C1 segment of cervical spinal cord (tissue), 14 donors: ENCODE results near the gene ITCH.
"Not testable (repeated sequence)": the region's sequence is repeated elsewhere in the genome, so short reads cannot be mapped to it uniquely, and the experiment has no call there.

ENCODE experiments used
- DNase-seq, 14 donors: peaks; one replicate each; lab custom pipeline; 2025; lab: John Stamatoyannopoulos, UW

ITCH gene

DNA sequence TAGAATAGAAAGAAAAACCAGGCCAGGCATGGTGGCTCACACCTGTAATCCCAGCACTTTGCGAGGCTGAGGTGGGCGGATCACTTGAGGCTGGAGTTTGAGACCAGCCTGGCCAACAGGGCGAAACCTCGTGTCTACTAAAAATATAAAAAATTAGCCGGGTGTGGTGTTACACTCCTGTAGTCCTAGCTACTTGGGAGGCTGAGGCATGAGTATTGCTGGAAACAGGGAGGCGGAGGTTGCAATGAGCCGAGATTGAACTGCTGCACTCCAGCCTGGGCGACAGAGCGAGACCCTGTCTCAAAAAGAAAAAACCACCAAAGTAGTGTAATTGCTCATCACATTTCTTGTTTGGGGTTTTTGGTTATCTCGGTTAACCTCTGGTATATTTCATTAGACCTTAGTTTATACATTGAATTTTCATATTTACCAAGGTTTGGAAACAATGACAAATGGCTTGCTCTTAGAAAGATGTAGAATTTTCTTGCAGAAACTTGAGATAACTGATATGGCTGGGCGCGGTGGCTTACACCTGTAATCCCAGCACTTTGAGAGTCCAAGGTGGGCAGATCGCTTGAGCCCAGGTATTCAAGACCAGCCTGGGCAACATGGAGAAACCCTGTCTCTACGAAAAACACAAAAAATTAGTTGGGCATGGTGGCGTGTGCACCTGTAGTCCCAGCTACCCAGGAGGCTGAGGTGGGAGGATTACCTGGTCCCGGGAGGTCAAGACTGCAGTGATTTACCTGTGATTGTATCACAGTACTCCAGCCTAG, 14.2 kb downstream of the ITCH start:
- DNase-seq = no peak

DNA sequence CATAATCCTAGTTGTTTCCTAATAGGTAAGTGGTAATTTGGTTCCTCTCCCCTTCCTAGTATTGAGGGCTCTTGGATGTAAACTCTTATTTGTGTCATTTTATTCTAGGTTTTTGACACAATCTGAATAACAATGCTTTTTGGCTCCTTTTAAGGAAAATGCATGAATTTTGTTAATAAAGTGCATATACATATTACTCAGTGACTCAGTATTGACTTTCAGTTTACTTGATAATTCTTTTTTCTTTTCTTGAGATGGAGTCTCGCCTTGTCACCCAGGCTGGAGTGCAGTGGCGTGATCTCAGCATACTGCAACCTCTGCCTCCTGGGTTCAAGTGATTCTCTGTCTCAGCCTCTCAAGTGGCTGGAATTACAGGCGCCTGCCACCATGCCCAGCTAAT, 19.1 kb downstream of the ITCH start:
- DNase-seq = no peak

DNA sequence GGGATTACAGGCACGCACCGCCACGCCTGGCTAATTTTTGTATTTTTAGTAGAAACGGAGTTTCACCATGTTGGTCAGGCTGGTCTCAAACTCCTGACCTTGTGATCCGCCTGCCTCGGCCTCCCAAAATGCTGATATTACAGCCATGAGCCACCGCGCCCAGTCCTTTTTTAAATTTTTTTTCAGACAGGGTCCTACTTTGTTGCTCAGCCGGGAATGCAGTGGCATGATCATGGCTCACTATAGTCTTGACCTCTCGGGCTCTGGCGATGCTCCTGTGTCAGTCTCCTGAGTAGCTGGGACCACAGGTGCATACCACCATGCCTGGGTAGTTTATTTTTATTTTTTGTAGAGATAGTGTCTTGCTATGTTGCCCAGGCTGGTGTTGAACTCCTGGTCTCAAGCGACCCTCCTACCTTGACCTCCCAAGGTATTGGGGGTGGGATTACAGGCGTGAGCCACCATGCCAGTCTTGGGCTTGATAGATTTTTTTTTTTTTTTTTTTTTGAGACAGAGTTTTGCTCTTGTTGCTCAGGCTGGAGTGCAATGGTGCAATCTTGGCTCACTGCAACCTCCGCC, 19.9 kb downstream of the ITCH start:
- not testable (repeated sequence) for DNase-seq

- no peak for DNase-seq
These were observed 22.4 kb downstream of the ITCH start for GRCh38 chr20:34385464-34385863.

DNA sequence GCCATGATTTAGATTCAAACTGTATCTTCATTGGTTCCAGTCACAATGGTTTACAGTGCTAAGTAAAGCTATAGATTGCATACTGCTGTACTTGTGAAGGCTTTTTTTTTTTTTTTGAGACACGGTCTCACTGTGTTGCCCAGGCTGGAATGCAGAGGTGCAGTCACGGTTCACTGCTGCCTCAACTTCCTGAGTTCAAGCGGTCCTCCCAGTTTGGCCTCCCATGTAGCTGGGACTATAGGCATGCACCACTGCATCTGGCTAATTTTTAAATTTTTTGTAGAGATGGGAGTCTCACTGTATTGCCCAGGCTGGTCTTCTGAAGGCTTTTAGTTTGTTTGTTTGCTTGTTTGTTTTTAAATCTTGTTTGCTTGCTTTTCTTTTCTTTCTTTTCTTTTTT, 24.9 kb downstream of the ITCH start:
- DNase-seq = no peak

DNA sequence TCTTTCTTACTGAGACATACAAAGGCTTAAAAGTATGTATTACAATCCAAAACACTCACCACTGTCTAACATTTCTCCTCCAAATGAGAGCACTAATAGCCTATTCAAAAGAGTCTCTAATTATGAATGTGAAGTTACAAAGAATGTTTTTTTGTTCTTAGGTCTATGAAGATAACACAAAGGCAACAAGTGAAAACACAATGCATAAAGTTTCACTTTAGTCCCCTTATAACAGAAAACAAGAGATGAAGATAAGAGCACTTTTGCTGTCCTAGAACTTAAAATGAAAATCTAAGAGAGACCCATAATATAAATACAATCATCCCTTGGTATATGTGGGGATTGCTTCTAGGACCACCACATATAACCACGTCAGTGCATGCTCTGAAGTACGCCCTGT, 25.6 kb downstream of the ITCH start:
- DNase-seq = no peak

- no peak for DNase-seq
These were observed 26.3 kb downstream of the ITCH start for GRCh38 chr20:34389206-34389953.

- no peak for DNase-seq
These were observed 27.0 kb downstream of the ITCH start for GRCh38 chr20:34389954-34390555.

DNA sequence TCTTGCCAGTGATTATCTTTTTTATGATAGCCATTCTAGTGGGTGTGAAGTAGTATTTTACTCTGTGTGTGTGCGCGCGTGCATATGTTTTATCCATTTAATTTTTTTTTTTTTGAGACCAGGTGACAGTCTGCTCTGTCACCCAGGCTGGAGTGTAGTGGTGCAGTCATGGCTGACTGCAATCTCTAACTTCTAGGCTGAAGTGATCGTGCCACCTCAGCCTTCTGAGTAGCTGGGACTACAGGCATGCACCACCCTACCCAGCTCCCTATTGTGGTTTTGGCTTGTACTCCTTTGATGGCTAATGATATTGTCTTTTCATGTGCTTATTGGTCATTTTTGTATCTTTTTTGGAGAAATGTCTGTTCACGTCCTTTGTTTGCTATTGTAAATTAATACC, 33.3 kb downstream of the ITCH start:
- DNase-seq = no peak

DNA sequence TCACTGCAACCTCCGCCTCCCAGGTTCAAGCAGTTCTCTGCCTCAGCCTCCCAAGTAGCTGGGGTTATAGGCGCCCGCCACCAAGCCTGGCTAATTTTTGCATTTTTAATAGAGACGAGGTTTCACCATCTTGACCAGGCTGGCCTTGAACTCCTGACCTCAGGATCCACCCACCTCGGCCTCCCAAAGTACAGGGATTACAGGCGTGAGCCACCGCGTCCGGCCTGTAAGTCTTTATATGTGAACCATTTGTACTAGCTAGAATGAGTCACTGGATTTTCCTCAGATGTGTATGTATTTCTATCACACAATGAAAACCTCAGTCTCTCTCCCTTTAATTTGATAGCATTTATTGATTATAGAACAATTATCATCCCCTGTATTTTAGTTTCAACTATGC, 34.0 kb downstream of the ITCH start:
- no peak for DNase-seq

DNA sequence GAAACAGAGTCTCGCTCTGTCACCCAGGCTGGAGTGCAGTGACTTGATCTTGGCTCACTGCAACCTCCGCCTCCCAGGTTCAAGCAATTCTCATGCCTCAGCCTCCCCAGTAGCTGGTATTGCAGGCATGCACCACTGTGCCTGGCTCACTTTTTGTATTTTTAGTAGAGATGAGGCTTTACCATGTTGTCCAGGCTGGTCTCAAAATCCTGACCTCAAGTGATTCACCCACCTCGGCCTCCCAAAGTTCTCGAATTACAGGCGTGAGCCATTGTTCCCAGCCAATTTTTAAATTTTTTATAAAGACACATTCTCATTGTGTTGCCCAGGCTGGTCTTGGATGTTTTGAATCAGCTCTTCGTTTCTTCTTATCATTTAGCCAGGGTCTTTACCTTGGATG, 37.7 kb downstream of the ITCH start:
- not testable (repeated sequence) for DNase-seq

- no peak for DNase-seq
These were observed 38.8 kb downstream of the ITCH start for GRCh38 chr20:34401741-34402455.

DNA sequence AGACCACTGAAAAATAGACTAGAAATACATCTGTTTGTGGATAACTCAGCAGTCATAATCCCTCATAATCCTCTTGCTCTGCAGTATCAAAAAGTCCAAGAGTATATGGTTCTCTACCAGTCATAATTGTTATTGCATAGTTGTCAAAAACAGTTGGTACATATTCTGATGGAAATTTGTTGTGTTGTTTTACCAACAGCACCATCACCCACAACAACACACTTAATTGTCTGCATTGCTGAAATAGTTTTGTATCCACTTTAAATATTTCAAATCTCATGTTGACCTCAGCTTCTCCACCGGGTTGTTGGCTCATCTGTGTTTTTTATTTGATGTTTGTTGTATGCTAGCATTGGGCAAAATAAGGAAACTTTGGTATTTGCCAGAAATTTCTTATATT, 39.4 kb downstream of the ITCH start:
- DNase-seq = no peak

- DNase-seq = no peak
These were observed 40.2 kb downstream of the ITCH start for GRCh38 chr20:34403063-34403827.

GRCh38 chr20:34403908-34404307, 40.8 kb downstream of the ITCH start:
- no peak for DNase-seq

GRCh38 chr20:34404803-34405202, 41.7 kb downstream of the ITCH start:
- no peak for DNase-seq

GRCh38 chr20:34405247-34405651, 42.2 kb downstream of the ITCH start:
- not testable (repeated sequence) for DNase-seq

DNA sequence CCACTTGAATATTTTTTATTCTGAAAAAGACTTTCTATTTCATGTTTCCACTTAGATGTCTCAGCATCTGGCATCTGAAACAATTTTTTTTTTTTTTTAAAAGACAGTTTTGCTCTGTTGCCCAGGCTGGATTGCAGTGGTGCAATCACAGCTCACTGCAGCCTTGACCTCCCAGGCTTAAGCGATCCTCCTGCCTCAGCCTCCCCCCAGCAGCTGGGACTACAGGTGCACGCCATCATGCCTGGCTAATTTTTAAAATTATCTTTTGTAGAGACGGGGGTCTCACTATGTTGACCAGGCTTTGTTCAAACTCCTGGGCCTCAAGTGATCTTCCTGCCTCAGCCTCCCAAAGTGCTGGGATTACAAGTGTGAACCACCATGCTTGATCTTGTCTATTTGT, 42.9 kb downstream of the ITCH start:
- DNase-seq = not testable (repeated sequence)

GRCh38 chr20:34407962-34408474, 44.9 kb downstream of the ITCH start:
- no peak for DNase-seq

GRCh38 chr20:34410336-34410735, 47.3 kb downstream of the ITCH start:
- DNase-seq = no peak

DNA sequence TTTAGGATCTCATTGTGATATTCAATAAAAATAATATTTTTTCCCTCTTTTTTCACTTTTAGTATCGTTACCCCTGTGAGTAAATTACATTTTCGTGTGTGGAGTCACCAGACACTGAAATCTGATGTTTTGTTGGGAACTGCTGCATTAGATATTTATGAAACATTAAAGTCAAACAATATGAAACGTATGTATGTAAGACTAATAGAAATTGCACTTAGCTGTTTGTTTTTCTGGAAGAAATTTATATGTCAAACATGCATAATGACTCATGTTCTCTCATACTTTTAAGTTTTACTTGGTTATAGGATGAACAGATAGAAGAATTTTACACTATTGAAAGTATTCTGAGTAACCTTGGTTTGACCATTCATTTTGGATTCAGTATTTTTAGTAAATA, 49.4 kb downstream of the ITCH start:
- DNase-seq = no peak
